ENCODE data around the gene PEX16. TPM values are rescaled to one million over a fixed set of nuclear protein-coding genes. Genes with fewer than 3 reads are reported as not detected.

PEX16 gene
- total RNA-seq, 1 experiment from 2014 or later = 33.2 TPM

DNA sequence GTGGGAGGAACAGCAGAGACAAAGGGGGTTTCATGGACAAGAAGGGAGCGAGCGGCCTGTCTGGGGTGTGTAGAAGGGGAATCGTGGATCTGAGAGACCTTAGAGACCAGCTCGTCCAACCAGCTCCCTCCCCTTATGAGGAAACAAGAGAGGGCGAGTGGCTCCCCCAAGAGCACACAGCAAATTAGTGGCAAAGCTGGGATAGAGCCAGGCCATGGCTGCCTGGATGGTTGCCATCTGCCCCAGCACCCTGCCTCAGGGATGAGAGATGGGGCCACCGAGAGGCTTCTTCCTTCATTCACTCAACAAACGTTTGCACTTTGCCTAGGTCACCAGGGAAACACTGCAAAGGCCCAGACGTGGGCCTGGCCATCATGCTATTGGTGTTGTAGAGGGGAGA is 28.1 kb downstream of the PEX16 start:
- BruUV-seq (replicated peaks) = no TSS peak

GRCh38 chr11:45887587-45887986 is 30.1 kb downstream of the PEX16 start:
- POLR2A ChIA-PET = no interaction called here
- Histone ChIP-seq H3K27ac (ENCODE audit: low read depth, low read length) (no peak overlapping the region), H3K27me3 (ENCODE audit: insufficient read depth, low read length) (no peaks in the 10 kb centered on the region), H3K9ac (ENCODE audit: low read length) (no peak overlapping the region), H2AFZ (ENCODE audit: low read depth, low read length, poor library complexity, severe bottlenecking) (no peak overlapping the region), H3K79me2 (ENCODE audit: insufficient read depth, low read length) (no peaks in the 10 kb centered on the region), H4K20me1 (ENCODE audit: insufficient read depth) (no peaks in the 10 kb centered on the region), H3K4me1 (ENCODE audit: control insufficient read depth in 1 of 2, insufficient read depth in 2 of 2, low read length in 2 of 2) (peaks cover 0 to 8% of the 10 kb centered on the region in 2 experiments; a peak in 1 of 4 replicates), H3K9me3 (ENCODE audit: control insufficient read depth in 1 of 2, insufficient read depth in 1 of 2, low read depth in 1 of 2, low read length in 2 of 2) (no peaks in the 10 kb centered on the region), H3K36me3 (ENCODE audit: control insufficient read depth in 1 of 2, insufficient read depth in 2 of 2, low read length in 2 of 2) (no peaks in the 10 kb centered on the region), H3K4me3 (replicated peaks in 1 of 2; ENCODE audit: low read depth in 1 of 2, low read length in 2 of 2) (no peak overlapping the region), H3K4me2 (ENCODE audit: low read length) (no peak overlapping the region), H3K9me2 (ENCODE audit: insufficient read depth) (no peaks in the 10 kb centered on the region)
- CTCF ChIA-PET = no interaction called here
- no peak for TF ChIP-seq SP1 (IDR thresholded peaks at IDR 0.05; ENCODE audit: low read depth)
- TF ChIP-seq YY1 (IDR thresholded peaks at IDR 0.05; ENCODE audit: extremely low read depth, insufficient replicate concordance, low read depth, low read length) = no peak
- no peak for TF ChIP-seq SRF (IDR thresholded peaks at IDR 0.05; ENCODE audit: low read depth)
- TF ChIP-seq ZNF274 (IDR thresholded peaks at IDR 0.05; ENCODE audit: low read depth, low read length) = no peak
- no peak for TF ChIP-seq TCF7L2 (IDR thresholded peaks at IDR 0.05; ENCODE audit: borderline replicate concordance, extremely low read depth, insufficient read depth, insufficient read length)
- no peak for TF ChIP-seq ELF1 (IDR thresholded peaks at IDR 0.05; ENCODE audit: borderline replicate concordance, low read depth)
- no peak for ATAC-seq
- BruUV-seq (replicated peaks) = no TSS peak
- RAD21 ChIA-PET (ENCODE audit: low non-redundant PET in 1 of 2, low total read pairs in 2 of 2, uncharacterized antibody in 2 of 2, unreplicated experiment in 2 of 2) = no interaction called here
- no peak for DNase-seq (ENCODE audit: low read depth, low spot score)
- intact Hi-C loops (cut with micrococcal nuclease) = no loop called here

More for the DNA sequence above, 28.1 kb downstream of the PEX16 start:
- no peak overlapping the region for H3K4me3 ChIP-seq (replicated peaks in 1 of 2; ENCODE audit: low read depth in 1 of 2, low read length in 2 of 2)
- CTCF ChIA-PET = no interaction called here
- no peak overlapping the region for H2AFZ ChIP-seq (ENCODE audit: low read depth, low read length, poor library complexity, severe bottlenecking)
- H3K79me2 ChIP-seq (ENCODE audit: insufficient read depth, low read length) = no peaks in the 10 kb centered on the region
- H3K27ac ChIP-seq (ENCODE audit: low read depth, low read length) = no peak overlapping the region
- no peaks in the 10 kb centered on the region for H3K9me3 ChIP-seq (ENCODE audit: control insufficient read depth in 1 of 2, insufficient read depth in 1 of 2, low read depth in 1 of 2, low read length in 2 of 2)
- H4K20me1 ChIP-seq (ENCODE audit: insufficient read depth) = no peaks in the 10 kb centered on the region
- no peaks in the 10 kb centered on the region for H3K9me2 ChIP-seq (ENCODE audit: insufficient read depth)
- H3K9ac ChIP-seq (ENCODE audit: low read length) = no peak overlapping the region
- DNase-seq (ENCODE audit: low read depth, low spot score) = no peak
- peaks cover 0 to 8% of the 10 kb centered on the region in 2 experiments; a peak in 1 of 4 replicates for H3K4me1 ChIP-seq (ENCODE audit: control insufficient read depth in 1 of 2, insufficient read depth in 2 of 2, low read length in 2 of 2)
- no peak for ATAC-seq
- no peaks in the 10 kb centered on the region for H3K27me3 ChIP-seq (ENCODE audit: insufficient read depth, low read length)
- POLR2A ChIA-PET = no interaction called here
- intact Hi-C loops (cut with micrococcal nuclease) = no loop called here
- no peak for TF ChIP-seq ATF3 (IDR thresholded peaks at IDR 0.05)
- no peak for TF ChIP-seq EZH2 (IDR thresholded peaks at IDR 0.05)
- no peak for TF ChIP-seq POLR2AphosphoS5 (IDR thresholded peaks at IDR 0.05; ENCODE audit: low read depth, low read length)
- TF ChIP-seq JUND (IDR thresholded peaks at IDR 0.05) = no peak
- no peak for TF ChIP-seq POLR2A (IDR thresholded peaks at IDR 0.05; ENCODE audit: borderline replicate concordance, extremely low read depth, insufficient read depth, insufficient read length)
- TF ChIP-seq ZNF274 (IDR thresholded peaks at IDR 0.05; ENCODE audit: low read depth, low read length) = no peak
- TF ChIP-seq ELF1 (IDR thresholded peaks at IDR 0.05; ENCODE audit: borderline replicate concordance, low read depth) = no peak
- TF ChIP-seq CBX3 (IDR thresholded peaks at IDR 0.05; ENCODE audit: low read depth) = no peak
- no peak for TF ChIP-seq CEBPB (IDR thresholded peaks at IDR 0.05; ENCODE audit: low read depth)
- TF ChIP-seq ZFX (IDR thresholded peaks at IDR 0.05) = no peak
- no peak for TF ChIP-seq EZH2phosphoT487 (IDR thresholded peaks at IDR 0.05; ENCODE audit: borderline replicate concordance)
- TF ChIP-seq YY1 (IDR thresholded peaks at IDR 0.05; ENCODE audit: extremely low read depth, insufficient replicate concordance, low read depth, low read length) = no peak
- H3K4me2 ChIP-seq (ENCODE audit: low read length) = no peak overlapping the region
- H3K36me3 ChIP-seq (ENCODE audit: control insufficient read depth in 1 of 2, insufficient read depth in 2 of 2, low read length in 2 of 2) = no peaks in the 10 kb centered on the region
- RAD21 ChIA-PET (ENCODE audit: low non-redundant PET in 1 of 2, low total read pairs in 2 of 2, uncharacterized antibody in 2 of 2, unreplicated experiment in 2 of 2) = no interaction called here
